SH-SY5Y (cell line): ENCODE data around the gene PIEZO2.

ENCODE experiments used
- GATA2 ChIP-seq: IDR thresholded peaks from 2 replicates; pipeline ENCODE4 v1.6.1; 2011; ENCODE audit warnings: mild to moderate bottlenecking, low read depth, low read length
- GATA3 ChIP-seq: IDR thresholded peaks from 2 replicates; pipeline ENCODE4 v1.6.1; 2011; ENCODE audit warnings: low read depth, mild to moderate bottlenecking, low read length, moderate library complexity

DNA sequence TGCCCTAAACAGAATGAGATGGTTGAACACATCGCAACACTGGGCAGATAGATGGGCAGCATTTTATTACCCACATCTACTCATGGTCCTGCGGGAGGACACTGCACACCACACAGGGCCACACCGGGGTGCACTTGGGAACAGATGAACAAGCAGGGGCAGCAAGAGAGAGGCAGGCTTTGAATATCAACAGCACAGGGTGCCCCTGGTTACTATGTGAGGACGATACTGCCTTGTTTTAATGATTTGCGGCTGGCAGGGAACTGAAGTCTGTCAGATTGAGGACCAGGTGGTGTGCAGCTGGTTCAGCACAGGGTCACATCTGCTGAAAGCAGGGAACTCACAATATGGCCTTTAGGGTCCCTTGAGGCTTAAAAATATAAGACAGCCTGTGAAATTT lies 195.7 kb downstream of the PIEZO2 start:
- TF ChIP-seq GATA2 (no peak), GATA3 (no peak)
